ENCODE data around the gene MILR1.

Gene MILR1

DNA sequence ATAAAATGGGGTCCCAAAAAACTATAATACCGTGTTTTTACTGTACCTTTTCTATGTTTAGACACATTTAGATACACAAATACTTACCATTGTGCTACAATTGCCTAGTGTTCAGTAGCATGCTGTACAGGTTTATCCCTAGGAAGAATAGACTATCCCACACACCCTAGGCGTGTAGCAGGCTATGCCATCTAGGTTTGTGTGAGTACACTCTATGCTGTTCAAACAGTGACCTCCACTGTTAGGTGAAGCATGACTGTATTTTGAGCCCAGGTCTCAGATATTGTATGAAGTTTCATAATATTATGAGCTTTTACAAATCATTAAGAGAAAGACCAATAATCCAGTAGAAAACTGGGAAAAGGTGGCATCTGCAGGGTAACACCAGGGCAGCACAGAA is 23.6 kb downstream of the MILR1 start:
- no peaks in the 10 kb centered on the region for H3K27me3 ChIP-seq (ENCODE audit: low read length)
- TF ChIP-seq, protein P1, sequence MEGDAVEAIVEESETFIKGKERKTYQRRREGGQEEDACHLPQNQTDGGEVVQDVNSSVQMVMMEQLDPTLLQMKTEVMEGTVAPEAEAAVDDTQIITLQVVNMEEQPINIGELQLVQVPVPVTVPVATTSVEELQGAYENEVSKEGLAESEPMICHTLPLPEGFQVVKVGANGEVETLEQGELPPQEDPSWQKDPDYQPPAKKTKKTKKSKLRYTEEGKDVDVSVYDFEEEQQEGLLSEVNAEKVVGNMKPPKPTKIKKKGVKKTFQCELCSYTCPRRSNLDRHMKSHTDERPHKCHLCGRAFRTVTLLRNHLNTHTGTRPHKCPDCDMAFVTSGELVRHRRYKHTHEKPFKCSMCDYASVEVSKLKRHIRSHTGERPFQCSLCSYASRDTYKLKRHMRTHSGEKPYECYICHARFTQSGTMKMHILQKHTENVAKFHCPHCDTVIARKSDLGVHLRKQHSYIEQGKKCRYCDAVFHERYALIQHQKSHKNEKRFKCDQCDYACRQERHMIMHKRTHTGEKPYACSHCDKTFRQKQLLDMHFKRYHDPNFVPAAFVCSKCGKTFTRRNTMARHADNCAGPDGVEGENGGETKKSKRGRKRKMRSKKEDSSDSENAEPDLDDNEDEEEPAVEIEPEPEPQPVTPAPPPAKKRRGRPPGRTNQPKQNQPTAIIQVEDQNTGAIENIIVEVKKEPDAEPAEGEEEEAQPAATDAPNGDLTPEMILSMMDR (IDR thresholded peaks at IDR 0.05; ENCODE audit: insufficient read depth, low read length, poor library complexity, severe bottlenecking), result no peak
- TF ChIP-seq EZH2phosphoT487 (conservative IDR thresholded peaks at IDR 0.05; ENCODE audit: low read length), result no peak
- H3F3A ChIP-seq (ENCODE audit: insufficient read depth), result no peaks in the 10 kb centered on the region; the same call in 1 of the 2 replicates
- no peak overlapping the region for H3K27ac ChIP-seq (ENCODE audit: low read depth, low read length)
- no peaks in the 10 kb centered on the region for H3K9me2 ChIP-seq (replicated peaks; ENCODE audit: insufficient read depth, low read length)
- no peaks in the 10 kb centered on the region for H3K9me3 ChIP-seq (ENCODE audit: insufficient read depth, low read length)
- H3K79me2 ChIP-seq (ENCODE audit: insufficient read depth, low read length), result no peaks in the 10 kb centered on the region
- H3K9ac ChIP-seq (ENCODE audit: low read length), result no peak overlapping the region
- H3K36me3 ChIP-seq (ENCODE audit: low read length), result peaks cover 10% of the 10 kb centered on the region; the same call in 1 of the 2 replicates
- no peaks in the 10 kb centered on the region for H4K20me1 ChIP-seq (ENCODE audit: low read depth, low read length)
- no peak overlapping the region for H2AFZ ChIP-seq (ENCODE audit: low read depth, low read length, severe bottlenecking)
- H3K4me2 ChIP-seq (ENCODE audit: low read depth, low read length, poor library complexity, severe bottlenecking), result no peak overlapping the region
- H3K4me3 ChIP-seq (ENCODE audit: insufficient read depth, low read length, poor library complexity, severe bottlenecking), result no peak overlapping the region

- peaks cover 34% of the 10 kb centered on the region; the same call in 1 of the 2 replicates for H3K36me3 ChIP-seq (ENCODE audit: low read length)
Observed at GRCh38 chr17:64477849-64478248, 28.9 kb downstream of the MILR1 start.

GRCh38 chr17:64480951-64481350 is 32.0 kb downstream of the MILR1 start:
- Histone ChIP-seq H3K79me2 (ENCODE audit: insufficient read depth, low read length) (no peaks in the 10 kb centered on the region), H3K9me2 (replicated peaks; ENCODE audit: insufficient read depth, low read length) (no peaks in the 10 kb centered on the region), H3K27me3 (ENCODE audit: low read length) (no peaks in the 10 kb centered on the region), H3K9me3 (ENCODE audit: insufficient read depth, low read length) (no peaks in the 10 kb centered on the region), H3K4me2 (ENCODE audit: low read depth, low read length, poor library complexity, severe bottlenecking) (no peak overlapping the region), H3K27ac (ENCODE audit: low read depth, low read length) (no peak overlapping the region), H3K36me3 (ENCODE audit: low read length) (peaks cover 41% of the 10 kb centered on the region; the same call in 1 of the 2 replicates), H2AFZ (ENCODE audit: low read depth, low read length, severe bottlenecking) (no peak overlapping the region), H4K20me1 (ENCODE audit: low read depth, low read length) (no peaks in the 10 kb centered on the region), H3K4me3 (ENCODE audit: insufficient read depth, low read length, poor library complexity, severe bottlenecking) (no peak overlapping the region), H3F3A (ENCODE audit: insufficient read depth) (no peaks in the 10 kb centered on the region), H3K9ac (ENCODE audit: low read length) (no peak overlapping the region)
- no peak for TF ChIP-seq EZH2phosphoT487 (conservative IDR thresholded peaks at IDR 0.05; ENCODE audit: low read length)
- TF ChIP-seq, protein P1 (IDR thresholded peaks at IDR 0.05; ENCODE audit: insufficient read depth, low read length, poor library complexity, severe bottlenecking), result no peak

More at GRCh38 chr17:64477849-64478248, 28.9 kb downstream of the MILR1 start:
- no peak overlapping the region for H3K4me3 ChIP-seq (ENCODE audit: insufficient read depth, low read length, poor library complexity, severe bottlenecking)
- H3K27ac ChIP-seq (ENCODE audit: low read depth, low read length), result no peak overlapping the region
- H3K9ac ChIP-seq (ENCODE audit: low read length), result no peak overlapping the region
- no peaks in the 10 kb centered on the region for H3K9me3 ChIP-seq (ENCODE audit: insufficient read depth, low read length)
- H3K79me2 ChIP-seq (ENCODE audit: insufficient read depth, low read length), result no peaks in the 10 kb centered on the region
- no peak overlapping the region for H2AFZ ChIP-seq (ENCODE audit: low read depth, low read length, severe bottlenecking)
- H4K20me1 ChIP-seq (ENCODE audit: low read depth, low read length), result no peaks in the 10 kb centered on the region
- H3F3A ChIP-seq (ENCODE audit: insufficient read depth), result no peaks in the 10 kb centered on the region; the same call in 1 of the 2 replicates
- no peaks in the 10 kb centered on the region for H3K9me2 ChIP-seq (replicated peaks; ENCODE audit: insufficient read depth, low read length)
- TF ChIP-seq EZH2phosphoT487 (conservative IDR thresholded peaks at IDR 0.05; ENCODE audit: low read length), result no peak
- TF ChIP-seq, protein P1 (IDR thresholded peaks at IDR 0.05; ENCODE audit: insufficient read depth, low read length, poor library complexity, severe bottlenecking), result no peak
- H3K4me2 ChIP-seq (ENCODE audit: low read depth, low read length, poor library complexity, severe bottlenecking), result no peak overlapping the region
- no peaks in the 10 kb centered on the region for H3K27me3 ChIP-seq (ENCODE audit: low read length)

Data from SU-DHL-6 (cell line).